Measurements from ENCODE around the gene PITRM1.

DNA sequence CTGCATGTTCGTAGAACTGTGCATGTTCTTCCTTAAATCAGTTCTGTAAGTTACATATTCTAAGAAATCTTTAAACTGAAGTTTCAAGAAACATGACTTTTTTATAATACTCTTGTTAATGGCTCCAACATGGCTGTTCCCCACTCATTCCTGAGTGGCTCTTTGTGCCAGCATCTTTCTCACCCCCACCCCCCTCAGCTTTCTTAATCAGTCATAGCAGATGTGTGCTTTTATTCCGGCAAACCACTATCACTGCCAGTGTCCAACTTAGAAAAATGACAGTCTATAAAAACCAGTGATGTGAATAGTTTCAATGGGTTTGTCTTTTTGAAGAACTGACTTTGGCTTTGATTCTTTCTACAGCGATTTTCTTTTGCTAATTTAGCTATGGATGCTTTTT lies 37.6 kb downstream of the PITRM1 start:
- TF ChIP-seq POLR2A (IDR thresholded peaks at IDR 0.05) (no peak), CTCF (IDR thresholded peaks at IDR 0.05 in 4 of 5, conservative IDR thresholded peaks at IDR 0.05 in 1 of 5) (no peak)
